Ectodermal cell (in vitro differentiated cells): ENCODE results near the gene SRP14.

Source experiments
- H3K27ac ChIP-seq: 2 replicates; pipeline ENCODE4 v1.7.0; 2013; ENCODE audit warnings: mild to moderate bottlenecking, low read depth, low read length; ENCODE audit not compliant: insufficient read depth, poor library complexity, severe bottlenecking
- H3K27me3 ChIP-seq: 2 replicates; pipeline ENCODE4 v1.7.0; 2013; ENCODE audit warnings: mild to moderate bottlenecking, low read length; ENCODE audit not compliant: insufficient read depth, control insufficient read depth, poor library complexity, severe bottlenecking
- H3K36me3 ChIP-seq: one replicate; pipeline ENCODE4 v1.7.0; 2013; ENCODE audit warnings: low read length; ENCODE audit not compliant: control insufficient read depth, insufficient read depth
- H3K4me1 ChIP-seq: one replicate; pipeline ENCODE4 v1.7.0; 2013; ENCODE audit warnings: low read length; ENCODE audit not compliant: control insufficient read depth, insufficient read depth
- H3K4me3 ChIP-seq: 2 replicates; pipeline ENCODE4 v1.7.0; 2013; ENCODE audit warnings: low read depth, low read length, control low read depth; ENCODE audit not compliant: insufficient read depth
- H3K9me3 ChIP-seq: 2 replicates; pipeline ENCODE4 v1.7.0; 2013; ENCODE audit warnings: mild to moderate bottlenecking, low read length, moderate library complexity; ENCODE audit not compliant: control insufficient read depth
- WGBS, 2 experiments: methylation state at CpG; one replicate each; pipeline ENCODE4 v1.1.7; 2013; ENCODE audit warnings: missing lambda C conversion rate in 2 of 2; 5-methylcytosine and 5-hydroxymethylcytosine counted together

SRP14 gene

GRCh38 chr15:40048211-40048792 is 9.3 kb upstream of the SRP14 start:
- H3K4me3 ChIP-seq: no peak overlapping the region
- no peak overlapping the region for H3K27ac ChIP-seq
- no peaks in the 10 kb centered on the region for H3K9me3 ChIP-seq
- WGBS, 2 experiments: 87 to 88% methylated on average over 10 of the region's 10 CpGs
- H3K4me1 ChIP-seq: peaks cover 29% of the 10 kb centered on the region
- no peaks in the 10 kb centered on the region for H3K36me3 ChIP-seq
- H3K27me3 ChIP-seq: no peaks in the 10 kb centered on the region

- H3K27me3 ChIP-seq: no peaks in the 10 kb centered on the region
- H3K27ac ChIP-seq: no peak overlapping the region
- WGBS, 2 experiments: 51 to 56% methylated on average over 15 of the region's 15 CpGs
- H3K4me1 ChIP-seq: peaks cover 29% of the 10 kb centered on the region
- H3K4me3 ChIP-seq: no peak overlapping the region
- H3K36me3 ChIP-seq: no peaks in the 10 kb centered on the region
- H3K9me3 ChIP-seq: no peaks in the 10 kb centered on the region
Measured at GRCh38 chr15:40047415-40048210, 8.6 kb upstream of the SRP14 start.

- 88 to 90% methylated on average over 5 of the region's 5 CpGs for WGBS, 2 experiments
- Histone ChIP-seq H3K27ac (no peak overlapping the region), H3K9me3 (no peaks in the 10 kb centered on the region), H3K4me1 (peaks cover 29% of the 10 kb centered on the region), H3K4me3 (no peak overlapping the region), H3K36me3 (no peaks in the 10 kb centered on the region), H3K27me3 (no peaks in the 10 kb centered on the region)
Measured at GRCh38 chr15:40046721-40047414, 7.9 kb upstream of the SRP14 start.

- H3K27me3 ChIP-seq: no peaks in the 10 kb centered on the region
- H3K4me1 ChIP-seq: peaks cover 22% of the 10 kb centered on the region
- H3K4me3 ChIP-seq: no peak overlapping the region
- no peaks in the 10 kb centered on the region for H3K36me3 ChIP-seq
- no peak overlapping the region for H3K27ac ChIP-seq
- no peaks in the 10 kb centered on the region for H3K9me3 ChIP-seq
- WGBS, 2 experiments: 58 to 59% methylated on average over 6 of the region's 6 CpGs
Measured at GRCh38 chr15:40045572-40046217, 6.7 kb upstream of the SRP14 start.

- Histone ChIP-seq H3K9me3 (no peaks in the 10 kb centered on the region), H3K4me1 (peaks cover 25% of the 10 kb centered on the region), H3K4me3 (no peak overlapping the region), H3K27me3 (no peaks in the 10 kb centered on the region), H3K27ac (no peak overlapping the region), H3K36me3 (no peaks in the 10 kb centered on the region)
- 10 to 11% methylated on average over 21 to 22 of the region's 22 CpGs for WGBS, 2 experiments
Measured at GRCh38 chr15:40044717-40045571, 6.0 kb upstream of the SRP14 start.

- Histone ChIP-seq H3K4me1 (peaks cover 27% of the 10 kb centered on the region), H3K4me3 (no peak overlapping the region), H3K27ac (no peak overlapping the region), H3K27me3 (no peaks in the 10 kb centered on the region), H3K9me3 (no peaks in the 10 kb centered on the region), H3K36me3 (no peaks in the 10 kb centered on the region)
- WGBS, 2 experiments: 91 to 92% methylated on average over 10 of the region's 10 CpGs
Measured at GRCh38 chr15:40043927-40044716, 5.1 kb upstream of the SRP14 start.

GRCh38 chr15:40042791-40043320 is 3.9 kb upstream of the SRP14 start:
- peaks cover 28% of the 10 kb centered on the region for H3K4me1 ChIP-seq
- no peak overlapping the region for H3K27ac ChIP-seq
- no peaks in the 10 kb centered on the region for H3K9me3 ChIP-seq
- H3K36me3 ChIP-seq: no peaks in the 10 kb centered on the region
- WGBS, 2 experiments: 96% methylated on average over 5 of the region's 5 CpGs
- H3K27me3 ChIP-seq: no peaks in the 10 kb centered on the region
- no peak overlapping the region for H3K4me3 ChIP-seq

- no peak overlapping the region for H3K4me3 ChIP-seq
- peaks cover 25% of the 10 kb centered on the region for H3K4me1 ChIP-seq
- WGBS, 2 experiments: 96 to 100% methylated on average over 3 of the region's 3 CpGs
- H3K27ac ChIP-seq: no peak overlapping the region
- no peaks in the 10 kb centered on the region for H3K27me3 ChIP-seq
- peaks cover 11% of the 10 kb centered on the region for H3K36me3 ChIP-seq
- no peaks in the 10 kb centered on the region for H3K9me3 ChIP-seq
Measured at GRCh38 chr15:40040770-40041169, 1.8 kb upstream of the SRP14 start.

- Histone ChIP-seq H3K4me3 (no peak overlapping the region), H3K27me3 (no peaks in the 10 kb centered on the region), H3K36me3 (peaks cover 14% of the 10 kb centered on the region), H3K27ac (no peak overlapping the region), H3K9me3 (no peaks in the 10 kb centered on the region), H3K4me1 (peaks cover 20% of the 10 kb centered on the region)
- whole genome bisulfite sequencing, 2 experiments: 88% methylated on average over 6 of the region's 6 CpGs
Measured at GRCh38 chr15:40040293-40040635, 1.3 kb upstream of the SRP14 start.
